SK-MEL-5 (cell line): ENCODE measurements around the gene ZNF236. TPM values are rescaled to one million over a fixed set of nuclear protein-coding genes. Genes with fewer than 3 reads are reported as not detected.

ENCODE experiments used
- DNase-seq: peaks from one replicate; pipeline ENCODE4 v3.0.0-alpha.2; 2016; ENCODE audit warnings: low read depth, low spot score
- in situ Hi-C: cut with HindIII; loops from 2 replicates; pipeline ENCODE4 v1.10.0; 2016; ENCODE audit warnings: low sequenced_read_pairs, high pct_unique_total_duplicates, low pct_unique_long_range_greater_than_20kb
- total RNA-seq: library from RNA; depleted of rRNA; stranded (reverse); fragments of >200 nt; shearing (Covaris generic); gene quantifications from 2 replicates; pipeline ENCODE4 v1.2.3, GENCODE V29; 2014

ZNF236 gene
- total RNA-seq, 1 experiment from 2014 or later: 7.5 TPM

DNA sequence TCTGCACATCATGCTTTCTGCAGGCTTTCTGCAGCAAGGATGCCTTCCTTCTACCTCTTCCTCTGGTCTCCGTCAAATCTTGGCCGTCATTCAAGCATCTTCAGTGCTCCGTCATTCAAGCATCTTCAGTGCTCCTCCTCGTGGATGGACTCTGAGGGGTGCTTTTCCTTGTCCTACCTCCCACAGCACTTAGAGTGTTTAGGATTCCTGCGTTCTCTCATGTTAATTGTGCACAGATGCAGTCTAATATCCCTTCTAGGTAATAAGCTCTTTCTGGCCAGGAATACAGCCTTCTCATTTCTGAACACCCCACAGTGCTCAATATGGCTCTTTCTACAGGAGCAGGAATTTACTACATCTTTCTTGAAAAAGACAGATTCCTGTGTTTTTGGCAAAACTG lies 59.8 kb downstream of the ZNF236 start:
- in situ Hi-C loops: no loop called here
- no peak for DNase-seq

DNA sequence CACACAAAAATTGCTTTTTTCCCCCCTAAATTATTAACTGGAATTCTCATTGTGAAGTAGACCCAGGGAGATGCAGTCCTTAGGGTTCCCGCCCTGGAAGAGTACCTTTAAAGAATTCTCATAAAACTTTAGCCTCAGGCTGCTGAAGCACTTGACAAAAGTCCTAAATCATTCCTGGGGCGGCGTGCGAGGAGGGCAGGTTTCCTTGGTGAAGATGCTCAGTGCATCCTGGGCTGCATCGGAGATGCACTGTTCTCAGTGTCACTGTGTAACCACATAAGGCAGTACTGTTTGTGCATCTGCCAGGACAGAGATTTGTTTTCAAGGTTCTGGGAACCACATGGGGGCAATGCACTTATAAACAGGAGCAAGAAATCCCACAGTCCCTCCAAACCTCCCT lies 62.6 kb downstream of the ZNF236 start:
- DNase-seq: no peak
- in situ Hi-C loops: no loop called here

DNA sequence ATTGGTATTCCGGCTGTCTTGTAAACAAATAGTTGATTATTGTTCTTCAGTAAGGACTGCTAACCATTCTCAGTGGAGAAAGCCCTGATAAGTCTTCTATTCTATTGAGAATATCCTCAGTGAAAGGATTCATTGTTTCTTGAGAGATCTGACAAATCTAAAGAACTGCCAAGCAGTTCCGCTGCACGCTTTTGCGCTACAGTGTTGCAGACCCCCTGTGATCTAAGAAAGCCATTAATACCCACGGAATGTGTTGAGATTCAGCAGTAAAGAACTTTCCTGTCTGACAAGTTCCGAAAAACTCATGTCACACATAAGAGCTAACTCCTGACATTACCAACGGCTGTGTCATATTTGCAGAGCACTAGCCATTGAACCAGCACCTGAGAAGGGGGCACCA lies 63.8 kb downstream of the ZNF236 start:
- peak; percentile 60 for DNase-seq
- in situ Hi-C loops: no loop called here

DNA sequence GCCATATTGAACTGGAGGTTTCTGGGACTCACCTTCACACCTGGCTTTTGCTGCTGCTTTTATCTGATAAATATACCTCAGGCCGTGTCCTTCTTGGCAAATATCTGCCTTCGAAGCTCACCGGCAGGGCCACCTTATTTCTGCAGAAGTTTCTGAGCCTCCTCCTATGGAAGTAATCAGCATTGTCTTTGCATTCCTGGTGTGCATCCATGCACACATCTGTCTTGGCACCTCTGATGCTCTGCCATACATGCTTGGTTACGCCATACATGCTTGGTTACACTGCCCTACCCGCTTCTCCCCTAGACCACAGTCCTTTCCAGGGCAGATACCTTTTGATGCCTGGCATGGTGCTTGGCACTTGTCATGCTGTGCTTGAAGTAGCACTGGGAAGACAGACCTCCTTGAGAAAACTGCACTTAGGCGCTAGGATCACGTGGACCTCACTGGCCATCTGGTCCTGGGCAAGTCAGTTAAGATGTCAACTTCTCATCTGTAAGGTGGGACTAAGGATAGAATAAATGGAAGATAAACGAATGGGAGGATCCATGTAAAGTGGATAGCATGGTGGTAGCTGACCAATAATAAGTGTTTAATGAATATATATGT lies 66.8 kb downstream of the ZNF236 start:
- in situ Hi-C loops: no loop called here
- DNase-seq: no peak

DNA sequence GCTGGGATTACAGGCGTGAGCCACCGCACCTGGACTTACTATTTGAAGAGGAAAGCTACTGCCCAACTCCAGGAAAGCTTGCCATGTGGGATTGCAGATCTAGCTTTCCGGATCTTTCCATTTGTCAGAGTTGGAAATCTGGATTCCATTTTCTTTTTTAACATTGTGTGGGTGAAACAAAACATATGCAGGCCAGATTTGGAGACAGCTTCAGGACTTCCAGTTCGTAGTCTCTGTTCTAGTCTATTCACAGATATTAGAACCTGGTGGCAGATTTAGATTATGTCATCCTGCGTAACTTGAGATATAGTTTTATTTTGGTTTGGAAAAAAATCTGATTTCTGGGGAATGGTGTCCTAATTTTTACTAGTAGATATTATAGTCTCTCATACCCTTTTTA lies 70.5 kb downstream of the ZNF236 start:
- DNase-seq: no peak
- in situ Hi-C loops: no loop called here

DNA sequence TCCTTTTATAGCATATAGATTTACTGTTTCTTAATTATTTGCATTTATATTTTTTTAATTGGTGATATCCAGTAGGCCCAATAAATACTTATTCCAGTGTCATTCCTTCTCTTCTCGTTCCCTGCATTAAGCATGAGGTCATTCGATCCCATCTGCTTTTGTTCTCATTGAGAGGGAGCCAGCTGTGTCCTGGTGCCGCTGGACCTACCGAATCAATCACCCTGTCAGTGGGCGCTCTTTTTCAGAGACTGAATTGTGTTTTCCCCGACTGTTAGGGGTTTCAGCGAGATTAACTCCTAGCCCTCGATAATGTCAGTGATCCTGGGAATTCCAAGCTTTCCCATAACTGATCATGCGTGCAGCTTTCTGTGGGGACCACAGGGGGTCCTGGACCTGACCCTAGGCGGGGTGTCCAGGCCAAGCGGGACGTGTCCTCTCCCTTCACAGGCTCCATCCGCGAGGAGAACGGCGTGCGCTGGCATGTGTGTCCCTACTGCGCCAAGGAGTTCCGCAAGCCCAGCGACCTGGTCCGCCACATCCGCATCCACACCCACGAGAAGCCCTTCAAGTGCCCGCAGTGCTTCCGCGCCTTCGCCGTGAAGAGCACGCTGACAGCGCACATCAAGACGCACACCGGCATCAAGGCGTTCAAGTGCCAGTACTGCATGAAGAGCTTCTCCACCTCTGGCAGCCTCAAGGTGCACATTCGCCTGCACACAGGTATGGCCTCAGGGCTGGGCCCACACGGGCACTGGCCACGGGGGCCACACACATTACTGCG lies 72.4 kb downstream of the ZNF236 start:
- in situ Hi-C loops: no loop called here

DNA sequence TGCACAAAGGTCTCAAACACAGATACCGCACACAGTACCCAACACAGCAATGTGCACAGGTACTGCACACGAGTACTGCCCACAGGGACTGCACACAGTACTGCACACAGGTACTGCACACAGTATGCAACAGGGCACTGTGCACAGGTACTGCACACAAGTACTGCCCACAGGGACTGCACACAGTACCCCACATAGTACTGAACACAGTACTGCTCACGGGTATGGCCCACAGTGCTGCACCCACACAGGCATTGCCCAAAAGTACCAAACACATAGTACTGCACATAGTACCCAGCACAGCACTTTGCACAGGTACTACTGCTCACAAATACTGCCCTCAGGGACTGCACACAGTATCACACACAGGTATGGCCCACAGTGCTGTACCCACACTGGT lies 73.1 kb downstream of the ZNF236 start:
- in situ Hi-C loops: no loop called here
- DNase-seq: no peak

More for the DNA sequence above, 72.4 kb downstream of the ZNF236 start:
- no peak for DNase-seq

DNA sequence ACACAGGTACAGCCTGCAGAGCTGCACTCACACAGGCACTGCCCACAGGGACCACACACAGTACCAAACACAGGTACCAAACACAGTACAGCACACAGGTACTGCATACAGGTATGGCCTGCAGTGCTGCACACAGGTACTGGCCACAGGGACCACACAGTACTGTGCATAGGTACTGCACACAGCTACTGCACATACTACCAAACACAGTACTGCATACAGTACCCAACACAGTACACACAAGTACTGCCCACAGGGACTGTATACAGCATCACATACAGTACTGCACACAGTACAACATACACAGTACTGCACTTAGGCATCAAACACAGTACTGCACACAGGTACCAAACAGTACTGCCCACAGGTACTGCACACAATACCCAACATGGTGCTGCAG lies 74.3 kb downstream of the ZNF236 start:
- in situ Hi-C loops: no loop called here
- no peak for DNase-seq

DNA sequence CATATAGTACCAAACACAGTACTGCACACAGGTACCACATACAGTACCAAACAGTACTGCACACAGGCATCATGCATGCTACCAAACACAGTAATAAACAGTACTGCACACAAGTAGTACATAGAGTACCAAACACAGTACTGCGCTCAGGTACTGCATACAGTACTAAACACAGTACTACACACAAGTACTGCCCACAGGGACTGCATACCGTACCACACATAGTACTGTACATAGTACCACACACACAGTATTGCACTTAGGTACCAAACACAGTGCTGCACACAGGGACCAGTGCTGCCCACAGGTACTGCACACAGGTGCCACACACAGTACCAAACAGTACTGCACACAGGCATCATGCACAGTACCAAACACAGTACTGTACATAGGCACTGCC lies 74.9 kb downstream of the ZNF236 start:
- in situ Hi-C loops: no loop called here

DNA sequence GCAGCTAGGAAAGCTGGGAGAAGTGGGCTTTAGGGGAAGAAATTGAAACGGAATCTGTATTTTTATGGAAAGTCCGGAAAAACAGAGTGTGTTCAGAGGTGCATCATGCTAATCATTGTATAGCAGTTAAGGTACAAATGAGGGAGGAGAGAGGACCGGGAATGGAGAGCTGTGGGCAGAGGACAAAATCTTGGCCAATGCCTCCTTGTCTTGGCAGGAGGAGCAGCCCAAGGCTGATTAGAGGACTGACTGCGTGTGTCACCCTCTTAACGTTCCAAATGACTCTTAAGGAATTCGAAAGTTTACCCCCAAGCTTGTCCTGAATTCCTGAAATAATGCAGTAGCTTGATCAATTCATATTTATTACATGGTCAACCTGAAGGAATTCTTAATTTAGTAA lies 81.0 kb downstream of the ZNF236 start:
- no peak for DNase-seq
- in situ Hi-C loops: loop anchor here (25.0 kb wide), 1 partner anchor 441 kb away; no protein-coding TSS in a partner anchor

More for the DNA sequence above, 74.9 kb downstream of the ZNF236 start:
- DNase-seq: no peak

DNA sequence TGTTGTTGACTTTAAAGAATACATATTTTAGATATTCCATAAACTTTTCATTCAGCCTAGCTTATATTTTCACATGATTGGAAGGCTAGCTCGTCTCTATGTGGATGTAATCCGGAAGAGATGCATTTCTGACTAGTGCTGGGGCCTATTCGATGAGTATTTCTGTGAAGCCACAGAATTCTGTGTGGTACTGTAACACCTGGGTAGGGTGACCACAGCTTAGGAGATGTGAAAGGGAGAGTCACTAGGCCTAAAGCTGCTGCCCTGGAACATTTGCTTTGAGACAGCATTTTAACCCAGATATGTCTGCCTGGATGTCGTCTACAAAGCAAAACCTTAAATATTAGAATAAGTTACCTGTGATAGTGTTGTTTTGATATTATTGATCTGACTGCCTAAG lies 83.5 kb downstream of the ZNF236 start:
- DNase-seq: no peak

DNA sequence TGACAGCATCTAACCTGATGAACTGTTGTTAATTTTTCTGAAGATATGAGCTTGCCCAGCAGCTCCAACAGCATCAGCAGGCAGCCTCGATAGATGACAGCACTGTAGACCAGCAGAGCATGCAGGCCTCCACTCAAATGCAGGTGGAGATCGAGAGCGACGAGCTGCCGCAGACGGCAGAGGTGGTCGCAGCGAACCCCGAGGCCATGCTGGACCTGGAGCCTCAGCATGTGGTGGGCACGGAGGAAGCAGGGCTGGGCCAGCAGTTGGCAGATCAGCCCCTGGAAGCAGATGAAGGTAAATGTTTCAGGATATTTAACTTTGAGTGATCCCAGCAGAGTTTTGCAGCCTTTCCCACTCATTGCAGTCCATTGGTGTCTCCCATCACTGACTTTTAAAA lies 85.9 kb downstream of the ZNF236 start:
- in situ Hi-C loops: loop anchor here (25.0 kb wide), 1 partner anchor 446 kb away; no protein-coding TSS in a partner anchor
- DNase-seq: no peak

More for the DNA sequence above, 83.5 kb downstream of the ZNF236 start:
- in situ Hi-C loops: loop anchor here (25.0 kb wide), 1 partner anchor 444 kb away; no protein-coding TSS in a partner anchor

DNA sequence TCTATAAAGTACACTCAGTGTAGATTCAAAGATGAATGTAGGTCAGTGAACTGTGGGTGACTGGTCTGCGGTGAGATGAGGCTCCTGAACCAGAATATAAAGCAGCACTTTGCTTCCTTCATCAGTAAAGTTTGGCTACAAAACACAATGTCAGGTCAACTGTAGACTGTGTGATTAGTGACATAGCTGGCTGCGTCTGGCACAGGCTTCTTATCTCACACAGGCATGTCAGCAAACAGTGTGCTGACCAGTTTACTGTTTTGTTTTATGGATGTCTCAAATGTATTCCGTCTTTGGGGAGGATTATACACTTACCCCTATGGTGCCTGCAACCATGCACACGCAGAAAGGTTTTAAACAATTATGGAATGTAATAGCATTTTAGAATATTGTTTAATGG lies 87.1 kb downstream of the ZNF236 start:
- in situ Hi-C loops: loop anchor here (25.0 kb wide), 1 partner anchor 447 kb away; no protein-coding TSS in a partner anchor

DNA sequence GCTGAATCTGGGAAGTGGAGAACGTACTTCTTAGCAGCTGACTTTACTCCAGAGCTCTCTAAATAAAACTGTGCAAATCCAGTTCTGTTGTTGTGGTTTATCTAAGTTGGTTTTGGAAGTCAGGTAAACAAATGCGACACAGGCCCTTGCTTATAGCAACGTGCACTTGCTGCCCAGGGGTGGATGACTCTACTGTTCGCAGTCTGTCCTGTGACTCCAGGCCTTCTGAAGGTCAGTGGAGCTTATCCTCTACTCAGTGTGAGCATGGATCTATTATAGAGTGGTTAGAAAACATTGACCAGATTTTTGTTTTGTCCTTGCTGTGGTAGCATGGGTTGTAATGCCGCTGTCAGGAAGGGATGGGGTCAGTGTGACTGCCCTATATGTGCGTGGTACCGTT lies 89.1 kb downstream of the ZNF236 start:
- no peak for DNase-seq
- in situ Hi-C loops: loop anchor here (25.0 kb wide), 1 partner anchor 449 kb away; no protein-coding TSS in a partner anchor

More for the DNA sequence above, 87.1 kb downstream of the ZNF236 start:
- no peak for DNase-seq

DNA sequence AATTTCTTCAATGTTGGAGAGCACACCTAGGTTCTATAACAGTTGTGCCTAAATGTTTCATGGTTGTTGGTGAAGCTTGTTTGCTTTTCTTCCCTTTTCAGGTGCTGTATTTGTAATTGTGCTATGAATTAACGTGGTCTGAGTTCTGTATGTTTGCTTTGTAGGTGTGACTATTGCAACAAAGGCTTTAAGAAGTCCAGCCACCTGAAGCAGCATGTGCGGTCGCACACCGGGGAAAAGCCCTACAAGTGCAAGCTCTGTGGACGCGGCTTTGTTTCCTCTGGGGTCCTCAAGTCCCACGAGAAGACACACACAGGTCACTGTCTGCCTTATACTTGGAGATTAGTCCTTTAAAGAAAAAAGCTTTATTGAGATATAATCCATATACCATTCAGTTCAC lies 91.2 kb downstream of the ZNF236 start:
- in situ Hi-C loops: loop anchor here (25.0 kb wide), 1 partner anchor 451 kb away; no protein-coding TSS in a partner anchor

DNA sequence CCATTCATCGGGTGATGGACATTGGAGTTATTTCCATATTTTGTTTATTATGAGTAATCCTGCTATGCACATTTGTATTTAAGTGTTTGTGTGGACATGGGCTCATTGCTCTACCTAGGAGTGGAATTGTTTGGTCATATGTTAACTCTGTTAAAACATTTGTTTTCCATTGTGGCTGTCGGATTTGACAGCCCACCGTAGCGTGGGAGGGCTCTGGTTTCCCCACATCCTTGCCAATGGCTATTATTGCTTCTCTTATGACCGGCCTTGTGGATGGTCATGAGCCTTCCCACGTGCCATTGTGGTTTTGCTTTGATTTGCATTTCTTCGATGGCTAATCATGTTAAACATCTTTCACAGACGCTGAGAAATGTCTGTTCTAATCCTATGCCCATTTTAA lies 92.0 kb downstream of the ZNF236 start:
- in situ Hi-C loops: loop anchor here (25.0 kb wide), 1 partner anchor 452 kb away; no protein-coding TSS in a partner anchor

More for the DNA sequence above, 91.2 kb downstream of the ZNF236 start:
- no peak for DNase-seq

DNA sequence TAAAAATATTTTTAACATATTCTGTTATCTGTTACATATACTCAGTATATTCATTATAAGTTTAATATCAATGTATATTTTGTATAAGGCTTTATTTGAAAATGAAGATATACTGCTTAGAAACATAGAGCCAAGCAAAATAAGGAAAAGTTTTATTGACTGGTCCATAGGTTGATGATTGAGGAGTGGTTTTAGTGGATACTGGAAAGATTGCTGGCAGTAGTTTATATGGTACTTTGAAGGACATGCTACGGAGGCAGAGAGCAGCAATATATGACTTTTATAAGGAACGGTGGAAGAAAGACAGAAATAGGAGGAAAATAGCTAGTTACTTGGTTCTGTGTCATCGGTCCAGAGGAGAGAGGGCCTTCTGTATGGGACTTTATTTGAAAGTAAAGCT lies 92.4 kb downstream of the ZNF236 start:
- in situ Hi-C loops: loop anchor here (25.0 kb wide), 1 partner anchor 452 kb away; no protein-coding TSS in a partner anchor
- DNase-seq: no peak

More for the DNA sequence above, 92.0 kb downstream of the ZNF236 start:
- peak; percentile 24 for DNase-seq

DNA sequence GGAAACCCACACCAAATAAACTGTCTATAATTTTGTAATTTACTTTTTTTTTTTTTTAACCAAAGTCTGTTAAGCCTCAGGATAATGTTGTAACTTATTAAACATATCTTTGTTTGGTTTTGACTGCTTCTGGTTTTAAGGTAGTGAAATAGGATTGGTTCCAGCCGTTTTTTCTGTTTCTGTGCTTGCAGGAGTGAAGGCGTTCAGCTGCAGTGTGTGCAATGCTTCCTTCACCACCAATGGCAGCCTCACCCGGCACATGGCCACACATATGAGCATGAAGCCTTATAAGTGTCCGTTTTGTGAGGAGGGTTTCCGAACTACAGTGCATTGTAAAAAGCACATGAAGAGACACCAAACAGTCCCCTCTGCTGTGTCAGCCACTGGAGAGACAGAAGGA lies 93.1 kb downstream of the ZNF236 start:
- in situ Hi-C loops: loop anchor here (25.0 kb wide), 1 partner anchor 453 kb away; no protein-coding TSS in a partner anchor

More for the DNA sequence above, 93.1 kb downstream of the ZNF236 start:
- no peak for DNase-seq
